A673 (cell line): ENCODE measurements around the gene ZKSCAN4. TPM values are rescaled to one million over a fixed set of nuclear protein-coding genes. Genes with fewer than 3 reads are reported as not detected.

Source experiments
- Bru-seq: library from RNA; stranded (reverse); fragments of 400-500 nt; gene quantifications from one replicate; lab custom pipeline; 2021; lab: Mats Ljungman, UMichigan
- BruChase-seq, 2 experiments: library from RNA; stranded (reverse); fragments of 400-500 nt; gene quantifications; one replicate each; lab custom pipeline; 2021; lab: Mats Ljungman, UMichigan
- BruUV-seq: library from RNA; stranded (reverse); fragments of 400-500 nt; replicated peaks from 2 replicates; lab custom pipeline; 2021; lab: Mats Ljungman, UMichigan
- CTCF ChIA-PET: fragments of 300-600 bp; sonication (Branson Sonifier 250); formaldehyde crosslinking; loops from one replicate; lab custom pipeline; 2022; ENCODE audit warnings: antibody characterized with exemption; lab: Charles Lee
- POLR2A ChIA-PET: fragments of 300-600 bp; sonication (Branson Sonifier 250); formaldehyde crosslinking; loops from one replicate; lab custom pipeline; 2022; ENCODE audit warnings: antibody characterized with exemption; ENCODE audit not compliant: low non-redundant PET; lab: Charles Lee
- DNase-seq: peaks from one replicate; pipeline ENCODE4 v3.0.0-alpha.2; 2015; ENCODE audit warnings: low spot score
- H3K27ac ChIP-seq: fragments of 200-600 bp; sonication (generic); 2 replicates; pipeline ENCODE4 v1.5.1; 2016; ENCODE audit warnings: mixed run types, low read depth, mild to moderate bottlenecking, mixed read lengths, antibody characterized with exemption, low read length; ENCODE audit not compliant: poor library complexity, severe bottlenecking
- H3K27me3 ChIP-seq: fragments of 200-600 bp; sonication (generic); replicated peaks from 2 replicates; pipeline ENCODE4 v1.6.1; 2017; ENCODE audit warnings: mixed run types, low read depth, mild to moderate bottlenecking, mixed read lengths, antibody characterized with exemption, low read length; ENCODE audit not compliant: insufficient read depth, poor library complexity
- H3K36me3 ChIP-seq: fragments of 200-600 bp; sonication (generic); 2 replicates; pipeline ENCODE4 v1.6.1; 2016; ENCODE audit warnings: mixed run types, mild to moderate bottlenecking, mixed read lengths, antibody characterized with exemption, low read length; ENCODE audit not compliant: insufficient read depth, poor library complexity, severe bottlenecking
- H3K4me1 ChIP-seq: fragments of 200-600 bp; sonication (generic); 2 replicates; pipeline ENCODE4 v1.6.1; 2017; ENCODE audit warnings: mixed run types, mild to moderate bottlenecking, mixed read lengths, antibody characterized with exemption, low read length; ENCODE audit not compliant: insufficient read depth, poor library complexity, severe bottlenecking
- H3K4me3 ChIP-seq: fragments of 200-600 bp; sonication (generic); 2 replicates; pipeline ENCODE4 v1.5.1; 2016; ENCODE audit warnings: low read depth, mixed run types, mild to moderate bottlenecking, mixed read lengths, low read length; ENCODE audit not compliant: poor library complexity, severe bottlenecking
- H3K9me3 ChIP-seq: fragments of 200-600 bp; sonication (generic); 2 replicates; pipeline ENCODE4 v1.6.1; 2016; ENCODE audit warnings: mixed run types, low read depth, mild to moderate bottlenecking, mixed read lengths, antibody characterized with exemption, low read length; ENCODE audit not compliant: poor library complexity, severe bottlenecking
- EZH2 ChIP-seq: fragments of 200-600 bp; sonication (generic); IDR thresholded peaks from 2 replicates; pipeline ENCODE4 v1.6.1; 2017; ENCODE audit warnings: borderline replicate concordance, low read depth, mild to moderate bottlenecking, mixed read lengths, antibody characterized with exemption, low read length; ENCODE audit not compliant: poor library complexity, severe bottlenecking
- intact Hi-C: fragments of 100-400 bp; cut with micrococcal nuclease; formaldehyde crosslinking; loops from one replicate; pipeline ENCODE4 v1.10.0; 2022; ENCODE audit not compliant: unreplicated experiment
- long read RNA-seq: library from polyadenylated mRNA; stranded (forward); transcript quantifications from one replicate; pipeline ENCODE4 v2.0.0, GENCODE V29; 2022
- total RNA-seq: library from RNA; stranded (reverse); gene quantifications from 2 replicates; pipeline ENCODE4 v1.2.3, GENCODE V29; 2021
- TF ChIP-seq, protein P1 (sequence below): fragments of 300-800, 200-600 bp; sonication (generic); conservative IDR thresholded peaks from 2 replicates; pipeline ENCODE4 v1.5.1; 2017; ENCODE audit warnings: low read depth, mild to moderate bottlenecking, antibody characterized with exemption, low read length, moderate library complexity, mixed read lengths

The ZKSCAN4 gene
- total RNA-seq (6.4 and 6.6 TPM in 2 replicates), Bru-seq, nascent RNA (percentile 70 among the genes with signal in this experiment), BruChase-seq, experiment 1, labeled RNA remaining after a 2-hour chase (percentile 69 among the genes with signal in this experiment), BruChase-seq, experiment 2, labeled RNA remaining after a 6-hour chase (percentile 58 among the genes with signal in this experiment)
- long read RNA-seq, partial matches to known transcripts, result 1 of 6 reads
- long read RNA-seq, other reads (novel, unspliced or antisense), result 5 of 6 reads

DNA sequence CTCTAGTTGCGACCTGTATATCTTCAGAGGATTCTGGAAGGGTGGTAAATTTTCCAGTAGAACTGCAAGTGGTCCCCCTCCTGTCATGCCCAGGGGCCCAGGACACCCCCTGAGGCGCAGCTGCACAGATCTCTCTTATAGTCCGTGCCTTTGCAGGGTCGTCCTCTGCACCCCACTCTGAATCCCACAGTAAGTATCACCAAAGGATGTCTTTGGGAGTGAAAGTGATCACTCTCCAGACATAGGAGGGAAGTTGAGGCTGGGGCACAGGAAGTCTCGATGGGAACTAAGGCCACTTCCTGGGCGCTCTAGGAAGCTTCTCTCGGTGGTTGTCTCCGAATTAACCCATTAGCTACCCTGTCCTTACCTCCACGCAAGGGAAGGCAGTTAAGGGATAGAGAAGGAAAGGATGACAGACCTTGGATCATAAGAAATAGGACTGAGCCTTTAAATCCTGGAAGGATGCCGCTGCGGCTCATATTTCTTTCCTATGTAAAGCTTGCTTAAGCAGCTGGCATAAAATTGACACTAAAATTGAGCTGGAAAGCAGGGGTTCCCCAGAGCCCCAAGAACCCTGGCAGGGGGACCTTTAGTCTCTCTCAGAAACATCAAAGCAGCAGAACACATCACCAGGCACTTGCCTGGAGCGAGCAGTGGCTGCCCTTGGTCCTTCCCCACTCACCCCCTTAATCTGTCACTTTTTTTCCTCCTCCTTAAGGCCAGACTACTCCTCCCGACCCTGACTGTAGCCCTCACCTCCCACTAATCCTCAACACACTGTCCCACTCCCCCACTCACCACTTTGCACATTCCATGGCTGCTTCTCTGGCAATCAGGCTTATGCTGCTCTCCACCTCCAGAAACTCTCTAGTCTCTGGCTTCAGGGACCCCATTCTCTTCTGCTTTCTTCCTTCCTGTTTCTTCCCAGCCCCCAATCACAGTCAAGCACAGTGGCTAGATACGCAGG is at the start of gene ZKSCAN4:
Gene ZKSCAN4 (minus strand): TSS at position 261 of the 967 bp plus-strand sequence. CDS start 289 bp downstream, outside the sequence.
- H3K27me3 ChIP-seq, result no peaks in the 10 kb centered on the region
- peaks cover 3% of the 10 kb centered on the region for H3K36me3 ChIP-seq
- peak within 1 kb of the TSS; percentile 100 for H3K4me3 ChIP-seq
- TF ChIP-seq EZH2, result no peak
- TF ChIP-seq, protein P1, sequence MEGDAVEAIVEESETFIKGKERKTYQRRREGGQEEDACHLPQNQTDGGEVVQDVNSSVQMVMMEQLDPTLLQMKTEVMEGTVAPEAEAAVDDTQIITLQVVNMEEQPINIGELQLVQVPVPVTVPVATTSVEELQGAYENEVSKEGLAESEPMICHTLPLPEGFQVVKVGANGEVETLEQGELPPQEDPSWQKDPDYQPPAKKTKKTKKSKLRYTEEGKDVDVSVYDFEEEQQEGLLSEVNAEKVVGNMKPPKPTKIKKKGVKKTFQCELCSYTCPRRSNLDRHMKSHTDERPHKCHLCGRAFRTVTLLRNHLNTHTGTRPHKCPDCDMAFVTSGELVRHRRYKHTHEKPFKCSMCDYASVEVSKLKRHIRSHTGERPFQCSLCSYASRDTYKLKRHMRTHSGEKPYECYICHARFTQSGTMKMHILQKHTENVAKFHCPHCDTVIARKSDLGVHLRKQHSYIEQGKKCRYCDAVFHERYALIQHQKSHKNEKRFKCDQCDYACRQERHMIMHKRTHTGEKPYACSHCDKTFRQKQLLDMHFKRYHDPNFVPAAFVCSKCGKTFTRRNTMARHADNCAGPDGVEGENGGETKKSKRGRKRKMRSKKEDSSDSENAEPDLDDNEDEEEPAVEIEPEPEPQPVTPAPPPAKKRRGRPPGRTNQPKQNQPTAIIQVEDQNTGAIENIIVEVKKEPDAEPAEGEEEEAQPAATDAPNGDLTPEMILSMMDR, result no peak
- peak; percentile 92 for DNase-seq
- POLR2A ChIA-PET, result interaction anchor here (0.6 to 1.1 kb wide), 2 partner anchors 17 to 116 kb away, joined by 5 to 16 read pairs; no protein-coding TSS in a partner anchor
- no peaks in the 10 kb centered on the region for H3K9me3 ChIP-seq
- H3K4me1 ChIP-seq, result peaks cover 6% of the 10 kb centered on the region
- CTCF ChIA-PET, result no interaction called here
- intact Hi-C loops, result loop anchor here (2.0 to 10.0 kb wide), 2 partner anchors 15 to 117 kb away; partner anchors contain the start of gene ZSCAN26
- no TSS peak for BruUV-seq
- H3K27ac ChIP-seq, result peak within 1 kb of the TSS; percentile 79

DNA sequence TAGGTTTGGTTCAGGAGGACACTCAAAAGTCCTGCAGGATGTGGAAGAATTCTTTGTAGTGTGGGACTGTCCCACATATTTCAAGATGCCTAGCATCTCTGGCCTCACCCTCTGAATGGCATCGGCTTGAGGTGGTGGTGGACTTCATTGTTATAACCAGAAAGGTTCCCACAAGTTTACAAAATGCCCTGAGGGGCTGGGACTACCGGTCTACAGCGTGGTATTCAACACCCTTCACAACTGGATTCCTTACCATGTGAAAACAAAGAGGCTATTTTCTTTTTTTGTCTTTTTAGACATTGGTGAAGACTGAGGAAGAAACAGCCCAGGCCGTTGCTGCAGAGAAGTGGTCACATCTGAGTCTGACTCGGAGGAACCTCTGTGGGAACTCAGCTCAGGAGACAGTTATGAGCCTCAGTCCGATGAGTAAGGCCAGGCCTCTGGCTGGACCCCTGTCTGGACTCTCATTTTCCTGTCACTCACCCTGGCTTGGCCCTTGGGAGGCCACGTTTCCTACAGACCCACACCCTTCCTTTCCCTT is 44.5 kb upstream of the ZKSCAN4 start:
- no peaks in the 10 kb centered on the region for H3K27me3 ChIP-seq
- H3K9me3 ChIP-seq, result no peaks in the 10 kb centered on the region
- no peaks in the 10 kb centered on the region for H3K4me1 ChIP-seq
- BruUV-seq, result no TSS peak
- no peak overlapping the region for H3K27ac ChIP-seq
- no peak for TF ChIP-seq EZH2
- TF ChIP-seq, protein P1, result no peak
- H3K36me3 ChIP-seq, result peaks cover 5% of the 10 kb centered on the region
- intact Hi-C loops, result no loop called here
- ChIA-PET POLR2A (no interaction called here), CTCF (no interaction called here)
- DNase-seq, result no peak
- no peak overlapping the region for H3K4me3 ChIP-seq

DNA sequence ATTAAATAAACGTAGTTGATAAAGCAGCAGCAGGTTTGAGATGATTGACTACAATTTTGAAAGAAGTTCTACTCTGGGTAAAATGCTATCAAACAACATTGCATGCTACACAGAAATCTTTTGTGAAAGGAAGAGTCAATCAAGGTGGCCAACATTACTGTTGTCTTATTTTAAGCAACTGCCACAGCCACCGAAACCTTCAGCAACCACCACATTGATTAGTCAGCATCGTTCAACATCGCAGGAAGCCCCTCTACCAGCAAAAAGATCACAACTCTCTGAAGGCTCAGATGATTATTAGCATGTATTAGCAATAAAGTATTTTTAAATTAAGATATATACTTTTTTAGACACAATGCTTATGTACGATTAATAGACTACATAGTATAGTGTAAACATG is 43.3 kb upstream of the ZKSCAN4 start:
- Histone ChIP-seq H3K27ac (no peak overlapping the region), H3K4me1 (no peaks in the 10 kb centered on the region), H3K4me3 (no peak overlapping the region), H3K9me3 (no peaks in the 10 kb centered on the region), H3K27me3 (no peaks in the 10 kb centered on the region), H3K36me3 (peaks cover 7% of the 10 kb centered on the region)
- intact Hi-C loops, result no loop called here
- no peak for TF ChIP-seq EZH2
- DNase-seq, result no peak
- ChIA-PET CTCF (no interaction called here), POLR2A (interaction anchor here (0.6 kb wide), 1 partner anchor 247 kb away, joined by 3 read pairs; no protein-coding TSS in a partner anchor)
- BruUV-seq, result no TSS peak
